NT2/D1 (cell line): ENCODE measurements around the gene ANGPTL2.

ENCODE experiments used
- SUZ12 ChIP-seq: IDR thresholded peaks from 2 replicates; pipeline ENCODE4 v1.6.1; 2011; ENCODE audit not compliant: insufficient read length, insufficient read depth; ENCODE audit errors: extremely low read depth
- ZNF274 ChIP-seq: IDR thresholded peaks from 2 replicates; pipeline ENCODE4 v1.6.1; 2011; ENCODE audit warnings: mild to moderate bottlenecking, low read depth, low read length

GRCh38 chr9:127143920-127144465, 21.6 kb upstream of the ANGPTL2 start:
- TF ChIP-seq ZNF274 = no peak
- TF ChIP-seq SUZ12 = no peak
